Activated naive CD4-positive, alpha-beta T cell treated with anti-CD3 and anti-CD28 coated beads, Interleukin-2, amount 50 U/mL, for 72 hours (primary cell): ENCODE results near the gene PRSS36. TPM values are rescaled to one million over a fixed set of nuclear protein-coding genes. Genes with fewer than 3 reads are reported as not detected.
A peak's percentile ranks its signal among the peaks of the same experiment; 100 is the strongest.
"Not testable (repeated sequence)": the region's sequence is repeated elsewhere in the genome, so short reads cannot be mapped to it uniquely, and the experiment has no call there.

Experiments used
- ATAC-seq, 2 donors: fragments of 150-1000 bp; cut with Tn5 transposase; 2 replicates each; pipeline ENCODE4 v1.10.0; 2021; ENCODE audit warnings: mild to moderate bottlenecking in 2 of 2, moderate library complexity in 2 of 2
- DNase-seq, 2 donors: peaks; one replicate each; pipeline ENCODE4 v3.0.0; 2021 to 2022; ENCODE audit warnings: low spot score in 2 of 2
- H3K27ac Mint-ChIP-seq, 2 donors: one replicate each; pipeline ENCODE4 v1.8.0; 2022; ENCODE audit warnings: mild to moderate bottlenecking in 2 of 2, mixed read lengths in 2 of 2
- H3K36me3 Mint-ChIP-seq, 2 donors: one replicate each; pipeline ENCODE4 v1.8.0; 2022; ENCODE audit warnings: mixed read lengths in 2 of 2
- H3K9me3 Mint-ChIP-seq, 2 donors: one replicate each; pipeline ENCODE4 v1.8.0; 2022; ENCODE audit warnings: mixed read lengths in 2 of 2
- total RNA-seq, 2 donors: library from RNA; stranded (reverse); gene quantifications; one replicate each; pipeline ENCODE4 v1.2.3, GENCODE V29; 2022

PRSS36 gene
- total RNA-seq, 2 donors from 2014 or later = 1.0 to 1.1 TPM

- H3K27ac Mint-ChIP-seq = peak overlapping the region; percentile 96 to 98
- H3K36me3 Mint-ChIP-seq = peaks cover 94 to 100% of the 10 kb centered on the region in 2 donors
- H3K9me3 Mint-ChIP-seq = no peaks in the 10 kb centered on the region
- DNase-seq (no peak), ATAC-seq (peak in 1 of 2 donors; percentile 21)
These were observed 37.3 kb upstream of the PRSS36 start for GRCh38 chr16:31186930-31187807.

DNA sequence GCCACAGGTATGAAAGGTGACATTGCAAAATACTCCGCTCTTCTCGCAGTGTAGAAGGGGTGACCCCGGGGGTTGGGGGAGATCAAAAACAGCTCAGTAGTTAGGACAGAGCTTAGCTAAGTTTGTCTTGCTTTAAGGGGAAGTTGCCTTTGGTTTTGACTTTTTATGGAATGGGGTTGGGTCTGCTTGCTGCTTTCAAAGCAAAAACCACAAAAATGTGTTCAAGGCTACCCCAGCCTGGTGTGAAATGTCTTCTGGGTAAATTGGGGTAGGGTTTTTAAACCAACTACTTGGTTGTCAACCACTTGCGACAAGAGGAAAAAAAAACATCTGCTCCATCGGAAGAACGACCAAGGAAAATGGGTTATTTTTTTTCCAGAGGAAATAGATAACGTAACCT is 36.3 kb upstream of the PRSS36 start:
- Mint-ChIP-seq H3K27ac (peak overlapping the region; percentile 96 to 98), H3K9me3 (no peaks in the 10 kb centered on the region), H3K36me3 (peaks cover 95 to 100% of the 10 kb centered on the region in 2 donors)
- no peak for DNase-seq
- ATAC-seq = no peak

GRCh38 chr16:31185339-31185738 is 35.5 kb upstream of the PRSS36 start:
- ATAC-seq = no peak
- Mint-ChIP-seq H3K27ac (peak overlapping the region; percentile 98 to 100), H3K9me3 (no peaks in the 10 kb centered on the region), H3K36me3 (peaks cover 96 to 97% of the 10 kb centered on the region in 2 donors)
- no peak for DNase-seq

DNA sequence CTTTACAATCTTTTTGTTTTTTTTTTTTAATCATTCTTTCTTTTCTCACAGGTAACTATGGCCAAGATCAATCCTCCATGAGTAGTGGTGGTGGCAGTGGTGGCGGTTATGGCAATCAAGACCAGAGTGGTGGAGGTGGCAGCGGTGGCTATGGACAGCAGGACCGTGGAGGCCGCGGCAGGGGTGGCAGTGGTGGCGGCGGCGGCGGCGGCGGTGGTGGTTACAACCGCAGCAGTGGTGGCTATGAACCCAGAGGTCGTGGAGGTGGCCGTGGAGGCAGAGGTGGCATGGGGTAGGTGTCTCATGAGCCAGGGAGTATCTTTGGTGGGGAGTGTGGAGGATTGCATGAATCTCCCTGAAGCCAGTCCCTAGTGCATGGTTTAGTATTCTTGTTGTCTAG is 35.0 kb upstream of the PRSS36 start:
- DNase-seq (no peak), ATAC-seq (no peak)
- peaks cover 91 to 92% of the 10 kb centered on the region in 2 donors for H3K36me3 Mint-ChIP-seq
- peak overlapping the region; percentile 98 to 100 for H3K27ac Mint-ChIP-seq
- H3K9me3 Mint-ChIP-seq = no peaks in the 10 kb centered on the region

DNA sequence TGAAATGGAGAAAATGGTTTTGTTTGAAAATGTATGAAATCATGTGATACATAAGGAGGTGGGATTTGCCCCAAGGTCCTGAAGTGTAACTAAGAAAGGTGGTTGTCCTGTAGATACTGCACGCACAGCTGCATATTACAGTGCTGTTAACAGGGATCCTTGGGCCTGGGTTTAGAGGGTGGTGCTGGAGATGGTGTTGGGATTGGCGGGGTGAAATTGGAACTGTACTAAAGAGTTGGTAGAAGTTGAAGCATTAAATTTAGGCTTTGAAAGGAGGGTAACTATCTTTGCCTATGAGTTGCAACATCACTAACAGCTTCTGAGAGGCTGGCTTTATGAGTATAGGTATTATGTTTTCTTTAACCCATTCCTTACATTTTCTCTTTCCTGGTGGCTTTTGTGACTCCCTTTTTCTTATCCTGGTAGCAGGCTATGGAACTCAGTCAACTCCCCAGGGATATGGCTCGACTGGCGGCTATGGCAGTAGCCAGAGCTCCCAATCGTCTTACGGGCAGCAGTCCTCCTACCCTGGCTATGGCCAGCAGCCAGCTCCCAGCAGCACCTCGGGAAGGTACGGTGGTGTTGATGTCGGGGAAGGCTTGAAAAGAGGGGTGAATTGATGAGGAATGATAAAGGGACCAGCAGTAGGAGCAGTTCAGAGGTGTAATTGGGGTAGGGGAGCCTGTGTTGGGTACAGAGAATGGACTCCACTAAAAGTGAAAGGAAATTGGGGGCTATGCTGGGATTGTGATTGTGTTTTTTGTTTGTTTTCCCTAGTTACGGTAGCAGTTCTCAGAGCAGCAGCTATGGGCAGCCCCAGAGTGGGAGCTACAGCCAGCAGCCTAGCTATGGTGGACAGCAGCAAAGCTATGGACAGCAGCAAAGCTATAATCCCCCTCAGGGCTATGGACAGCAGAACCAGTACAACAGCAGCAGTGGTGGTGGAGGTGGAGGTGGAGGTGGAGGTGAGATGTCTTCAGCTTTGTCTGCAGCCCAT is 33.9 kb upstream of the PRSS36 start:
- no peak for ATAC-seq
- no peaks in the 10 kb centered on the region for H3K9me3 Mint-ChIP-seq

GRCh38 chr16:31182391-31182790 is 32.5 kb upstream of the PRSS36 start:
- no peak for DNase-seq
- H3K27ac Mint-ChIP-seq = peak overlapping the region; percentile 98 to 100
- H3K9me3 Mint-ChIP-seq = no peaks in the 10 kb centered on the region
- no peak for ATAC-seq
- H3K36me3 Mint-ChIP-seq = peaks cover 68 to 74% of the 10 kb centered on the region in 2 donors

More for the DNA sequence above, 33.9 kb upstream of the PRSS36 start:
- no peak for DNase-seq
- peaks cover 80 to 84% of the 10 kb centered on the region in 2 donors for H3K36me3 Mint-ChIP-seq
- peak overlapping the region; percentile 98 to 100 for H3K27ac Mint-ChIP-seq

DNA sequence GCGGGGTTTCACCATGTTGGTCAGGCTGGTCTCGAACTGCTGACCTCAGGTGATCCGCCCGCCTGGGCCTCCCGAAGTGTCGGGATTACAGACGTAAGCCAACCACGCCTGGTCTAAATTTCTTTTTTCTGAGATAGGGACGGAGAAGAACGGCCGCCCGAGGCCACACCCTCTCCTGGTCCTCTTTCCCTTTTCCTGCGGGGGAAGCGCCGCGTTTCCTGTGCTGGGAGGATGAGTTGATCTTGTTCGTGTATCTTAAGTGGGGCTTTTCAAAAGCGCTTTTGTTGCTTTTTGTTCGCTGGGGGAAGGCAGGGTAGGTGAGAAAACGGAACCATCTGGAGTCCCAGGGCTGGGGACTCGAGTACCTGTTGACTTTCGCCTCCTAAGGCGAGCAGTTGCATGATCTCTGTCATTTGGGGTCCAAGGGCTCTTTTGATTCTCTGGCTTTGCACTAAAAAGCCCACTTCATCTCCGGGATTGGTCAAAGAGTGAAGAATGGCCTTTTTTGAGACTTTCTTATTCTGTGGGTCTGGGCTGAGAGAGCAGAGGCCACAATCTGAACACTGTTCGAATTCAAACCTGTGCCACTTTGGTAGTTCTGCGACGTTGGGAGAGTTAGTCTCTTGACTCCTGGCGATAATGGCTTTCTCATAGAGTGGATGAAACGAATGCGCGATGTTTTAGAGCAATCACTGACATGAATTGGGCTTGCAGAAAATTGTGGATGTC is 31.4 kb upstream of the PRSS36 start:
- Mint-ChIP-seq H3K36me3 (peaks cover 57 to 63% of the 10 kb centered on the region in 2 donors), H3K27ac (peak overlapping the region; percentile 98 to 100), H3K9me3 (no peaks in the 10 kb centered on the region)
- DNase-seq = peak in 1 of 2 donors; percentile 83
- ATAC-seq = peak in 1 of 2 donors; percentile 7

GRCh38 chr16:31179747-31180459 is 30.0 kb upstream of the PRSS36 start, which contains the start of gene FUS:
FUS (plus strand) TSS chr16:31180139; CDS start chr16:31180215, 76 bp downstream.
- H3K27ac Mint-ChIP-seq = peak within 1 kb of the TSS; percentile 98 to 100
- peaks cover 43 to 49% of the 10 kb centered on the region in 2 donors for H3K36me3 Mint-ChIP-seq

DNA sequence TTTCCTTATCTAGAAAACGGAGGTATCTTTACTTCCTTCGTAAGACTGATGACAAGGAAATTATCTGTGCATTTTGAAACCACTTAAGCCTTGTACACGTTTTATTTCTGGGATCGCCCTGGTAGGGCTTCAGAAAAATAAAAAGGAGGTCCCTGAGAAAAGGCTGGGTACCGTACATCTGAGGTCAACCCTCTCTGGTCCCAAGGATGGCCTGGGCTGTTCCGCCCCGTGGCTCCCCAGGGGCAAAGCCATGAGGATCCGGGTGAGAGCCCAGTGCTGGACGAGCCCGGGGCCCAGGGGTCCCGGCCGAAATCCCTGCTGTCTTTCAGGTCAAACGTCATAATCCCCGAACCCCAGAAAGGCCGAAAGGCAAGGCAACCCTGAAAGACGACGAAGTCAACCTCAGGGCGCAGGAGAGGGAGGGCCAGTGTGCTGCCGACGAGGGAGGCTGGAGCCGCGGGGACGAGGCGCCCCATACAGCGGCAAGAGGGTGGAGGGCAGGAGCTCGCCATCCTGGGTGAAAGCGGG is 29.4 kb upstream of the PRSS36 start:
- DNase-seq (no peak), ATAC-seq (peak in 1 of 2 donors; percentile 1)
- Mint-ChIP-seq H3K27ac (peak overlapping the region; percentile 98 to 100), H3K36me3 (peaks cover 38 to 43% of the 10 kb centered on the region in 2 donors), H3K9me3 (no peaks in the 10 kb centered on the region)

More at GRCh38 chr16:31179747-31180459, 30.0 kb upstream of the PRSS36 start, which contains the start of gene FUS:
- DNase-seq (peak; percentile 93 to 94), ATAC-seq (peak; percentile 56 to 71)
- H3K9me3 Mint-ChIP-seq = no peaks in the 10 kb centered on the region

- peaks cover 18 to 22% of the 10 kb centered on the region in 2 donors for H3K36me3 Mint-ChIP-seq
- DNase-seq = peak in 1 of 2 donors; percentile 83
- H3K27ac Mint-ChIP-seq = peak overlapping the region in 1 of 2 donors; percentile 41
- H3K9me3 Mint-ChIP-seq = no peaks in the 10 kb centered on the region
- ATAC-seq = peak; percentile 2 to 59
These were observed 27.3 kb upstream of the PRSS36 start for GRCh38 chr16:31177136-31177535.

DNA sequence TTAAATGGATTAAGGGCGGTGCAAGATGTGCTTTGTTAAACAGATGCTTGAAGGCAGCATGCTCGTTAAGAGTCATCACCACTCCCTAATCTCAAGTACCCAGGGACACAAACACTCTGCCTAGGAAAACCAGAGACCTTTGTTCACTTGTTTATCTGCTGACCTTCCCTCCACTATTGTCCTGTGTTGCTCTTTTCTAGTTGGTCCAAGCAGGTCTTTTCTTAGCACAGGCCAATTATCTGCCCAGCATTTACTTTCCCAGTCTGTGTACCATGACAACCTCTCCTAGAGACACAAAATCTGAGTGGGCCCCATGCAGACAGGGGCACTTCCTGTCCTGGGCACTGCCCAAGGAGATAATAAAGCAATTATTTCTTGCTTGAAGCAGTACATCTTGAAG is 20.2 kb upstream of the PRSS36 start:
- not testable (repeated sequence) for H3K27ac Mint-ChIP-seq, H3K36me3 Mint-ChIP-seq, H3K9me3 Mint-ChIP-seq, ATAC-seq, DNase-seq

DNA sequence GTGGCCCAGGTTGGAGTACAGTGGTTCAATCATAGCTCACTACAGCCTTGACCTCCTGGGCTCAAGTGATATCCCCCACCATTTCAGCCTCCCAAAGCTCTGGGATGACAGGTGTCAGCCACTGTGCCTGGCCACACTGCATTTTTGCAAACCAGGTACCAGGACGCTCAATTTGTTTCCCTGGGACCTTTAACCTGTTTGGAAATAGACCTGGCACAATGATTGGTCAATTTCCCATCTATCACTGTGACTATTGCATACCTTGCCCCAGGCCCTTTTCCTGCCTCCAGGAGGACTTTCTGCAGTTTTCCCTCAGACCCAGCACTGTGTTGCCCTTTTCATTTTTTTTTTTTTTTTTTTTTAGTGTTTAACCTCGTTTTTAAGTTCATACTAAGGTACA is 19.0 kb upstream of the PRSS36 start:
- H3K36me3 Mint-ChIP-seq = no peaks in the 10 kb centered on the region
- H3K9me3 Mint-ChIP-seq = no peaks in the 10 kb centered on the region
- DNase-seq = no peak
- no peak for ATAC-seq
- no peak overlapping the region for H3K27ac Mint-ChIP-seq

- peak overlapping the region in 1 of 2 donors; percentile 60 for H3K27ac Mint-ChIP-seq
- no peaks in the 10 kb centered on the region for H3K36me3 Mint-ChIP-seq
- DNase-seq (no peak), ATAC-seq (no peak)
- H3K9me3 Mint-ChIP-seq = no peaks in the 10 kb centered on the region
These were observed 17.4 kb upstream of the PRSS36 start for GRCh38 chr16:31167315-31167714.

GRCh38 chr16:31157136-31157535 is 7.3 kb upstream of the PRSS36 start:
- ATAC-seq = peak in 1 of 2 donors; percentile 24
- no peaks in the 10 kb centered on the region for H3K36me3 Mint-ChIP-seq
- DNase-seq = no peak
- H3K27ac Mint-ChIP-seq = no peak overlapping the region
- no peaks in the 10 kb centered on the region for H3K9me3 Mint-ChIP-seq

GRCh38 chr16:31150976-31151375 is 1.1 kb upstream of the PRSS36 start:
- not testable (repeated sequence) for H3K36me3 Mint-ChIP-seq, H3K27ac Mint-ChIP-seq, ATAC-seq, H3K9me3 Mint-ChIP-seq, DNase-seq
